DMS53 treated with DMSO at 0.1 percent for 48 hours (cell line): Measurements from ENCODE around the gene FKBP14.

Experiments
- DNase-seq: peaks from one replicate; lab custom pipeline; 2025; ENCODE audit not compliant: unreplicated experiment; lab: John Stamatoyannopoulos, UW

Gene FKBP14

GRCh38 chr7:29991937-29992336 is 34.6 kb downstream of the FKBP14 start:
- no peak for DNase-seq

GRCh38 chr7:29990931-29991330 is 35.6 kb downstream of the FKBP14 start:
- DNase-seq, result no peak

- DNase-seq, result peak; percentile 31
These were observed 37.1 kb downstream of the FKBP14 start, which contains the start of gene SCRN1 for GRCh38 chr7:29989257-29989995. SCRN1 (minus strand) TSS chr7:29989801; CDS start chr7:29969067, 20,734 bp downstream.

DNA sequence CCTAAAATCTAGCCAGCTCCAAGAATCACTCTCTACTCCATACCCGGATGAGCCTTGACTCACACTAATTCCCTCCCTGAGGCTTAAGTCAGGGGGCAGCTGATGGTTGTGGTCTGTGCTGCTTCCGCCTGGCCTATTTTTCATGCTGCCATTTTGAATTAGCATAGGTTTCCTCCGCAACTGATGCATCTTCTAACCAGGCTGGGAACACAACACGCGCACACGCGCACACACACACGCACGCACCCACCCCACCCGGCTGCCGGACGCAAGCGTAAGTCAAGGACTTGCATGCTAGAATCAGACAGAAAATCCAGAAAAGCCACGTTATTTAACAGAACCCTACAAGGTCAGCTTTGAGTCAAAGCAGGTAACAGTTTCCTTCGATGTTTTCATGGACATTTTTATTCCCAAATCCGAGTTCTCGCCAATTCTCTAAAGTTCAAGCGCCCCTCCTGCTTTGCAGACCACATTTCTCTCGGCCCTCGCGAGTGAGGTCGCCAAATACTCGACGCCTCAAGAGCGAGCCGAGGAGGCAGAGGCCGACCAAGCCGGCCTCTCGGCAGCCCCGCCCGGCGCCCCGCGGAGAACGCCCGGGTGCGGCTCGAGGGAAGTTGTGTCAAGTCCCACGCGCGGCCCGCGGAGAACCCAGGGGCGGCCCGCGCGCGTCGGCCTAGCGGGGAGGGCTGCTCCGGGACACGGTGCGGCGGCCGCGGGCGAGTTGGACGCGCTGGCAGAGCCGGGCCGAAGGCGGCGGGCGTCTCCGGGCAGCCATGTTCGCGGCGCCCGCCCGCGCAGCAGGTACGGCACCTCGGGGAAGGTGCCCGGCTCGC is 37.9 kb downstream of the FKBP14 start:
- peak; percentile 28 for DNase-seq

GRCh38 chr7:29987811-29988317 is 38.6 kb downstream of the FKBP14 start:
- peak; percentile 90 for DNase-seq

GRCh38 chr7:29987083-29987482 is 39.4 kb downstream of the FKBP14 start:
- DNase-seq, result peak; percentile 29

GRCh38 chr7:29980151-29980550 is 46.4 kb downstream of the FKBP14 start:
- no peak for DNase-seq

DNA sequence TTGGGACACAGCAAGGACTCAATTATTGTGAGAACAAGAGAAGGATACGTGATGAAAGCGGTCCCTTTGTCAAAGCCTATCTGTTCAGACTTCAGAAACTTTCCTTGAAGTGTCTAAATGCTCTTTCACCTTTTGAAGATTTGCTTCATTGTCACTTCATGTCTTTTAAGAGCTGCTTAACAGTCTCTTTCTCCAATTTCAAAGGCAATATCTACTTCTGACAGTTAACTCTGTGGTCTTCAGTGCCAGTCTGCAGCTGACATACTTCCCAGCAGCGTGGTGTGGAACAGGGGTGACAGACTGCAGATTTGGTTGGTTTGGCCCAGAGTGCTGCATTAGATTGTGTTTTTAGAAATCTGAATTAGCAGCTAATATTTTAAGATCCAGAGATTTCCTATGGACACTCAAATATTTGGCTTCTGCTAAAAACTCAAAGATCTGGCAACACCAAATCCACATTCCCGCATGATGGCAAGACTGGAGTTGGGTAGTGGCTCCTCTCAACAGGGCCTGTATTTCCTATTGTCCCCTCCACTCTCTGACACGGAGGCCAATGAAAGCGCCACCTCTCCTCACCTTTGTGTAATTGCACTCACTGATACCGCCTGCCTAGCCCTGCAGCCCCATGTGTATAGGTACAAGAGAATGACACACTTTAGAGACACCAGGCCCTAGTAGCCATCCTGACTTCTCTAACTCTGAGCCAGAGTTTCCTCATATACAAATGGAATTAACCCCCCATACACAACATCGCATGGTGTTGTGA is 48.4 kb downstream of the FKBP14 start:
- no peak for DNase-seq

DNA sequence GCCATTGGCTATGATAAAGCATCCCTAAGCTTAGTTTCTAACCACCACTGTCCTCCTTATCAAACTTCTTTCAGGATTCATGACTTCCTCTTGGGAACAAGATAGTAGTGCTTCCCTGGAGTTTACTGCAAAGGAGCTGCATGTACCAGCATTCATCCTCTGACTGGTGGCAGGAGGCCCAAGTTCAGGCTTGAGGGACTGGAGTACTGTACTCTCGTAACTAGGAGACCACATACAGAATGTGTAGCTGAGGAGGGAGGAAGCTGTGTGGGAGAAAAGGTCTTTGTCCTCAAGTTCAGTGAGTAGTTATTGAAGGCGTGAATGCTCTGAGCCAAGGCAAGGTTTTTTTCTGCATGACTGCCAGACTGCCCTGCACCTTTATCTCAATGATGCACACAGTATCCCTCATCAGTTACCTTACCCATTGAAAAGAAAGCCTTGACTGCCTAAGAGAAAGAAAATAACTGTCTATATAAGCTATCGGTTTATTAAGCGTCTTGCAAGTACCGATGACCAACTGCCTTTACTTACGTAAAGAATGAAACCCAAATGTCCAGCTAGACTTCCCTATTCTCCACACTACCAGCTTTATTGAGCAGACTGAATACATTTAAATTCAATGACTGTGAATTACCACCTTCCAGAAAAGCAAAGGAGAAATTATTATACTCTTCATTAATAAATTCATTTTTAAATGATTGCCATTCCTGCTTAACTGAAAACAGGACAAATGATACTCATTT is 49.7 kb downstream of the FKBP14 start:
- DNase-seq, result no peak

GRCh38 chr7:29976266-29976665 is 50.2 kb downstream of the FKBP14 start:
- no peak for DNase-seq

DNA sequence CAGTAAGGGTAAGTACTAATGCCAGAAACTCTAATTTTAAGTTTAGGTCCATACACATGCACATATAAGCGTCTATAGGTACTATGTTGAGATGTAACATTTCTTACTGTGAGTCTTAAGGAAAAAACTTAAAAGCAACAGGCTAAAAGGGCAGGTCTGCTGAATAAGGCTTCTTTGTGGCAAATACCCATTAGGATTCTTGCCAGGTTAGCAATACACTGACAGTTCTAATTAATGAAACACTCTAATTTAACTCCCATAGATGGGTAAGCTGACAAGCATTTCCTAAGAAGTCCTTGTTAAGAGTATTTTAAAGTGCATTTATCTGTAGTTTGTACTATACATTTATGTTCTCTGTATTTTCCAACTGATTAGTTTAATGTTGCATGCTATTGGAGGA is 50.9 kb downstream of the FKBP14 start:
- no peak for DNase-seq

DNA sequence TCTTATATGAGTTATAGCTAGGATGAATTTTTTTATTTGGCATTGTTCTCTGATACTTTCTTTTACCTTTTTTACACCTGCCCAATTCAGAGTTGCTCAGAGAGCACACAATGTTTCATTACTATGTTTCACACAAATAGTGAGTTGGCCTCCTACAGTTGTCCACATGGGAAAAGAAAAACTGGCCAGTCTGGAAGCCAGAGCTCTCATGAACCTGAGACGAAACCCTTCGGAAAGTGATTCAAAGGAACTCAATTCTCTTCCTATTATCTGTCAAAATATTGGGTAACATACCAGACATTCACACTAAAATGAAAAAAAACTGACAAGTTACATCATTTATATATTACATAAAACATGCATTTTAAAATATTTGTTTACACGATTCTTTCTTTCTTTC is 52.2 kb downstream of the FKBP14 start:
- no peak for DNase-seq

GRCh38 chr7:29972315-29972669 is 54.2 kb downstream of the FKBP14 start:
- DNase-seq, result no peak

- no peak for DNase-seq
These were observed 54.8 kb downstream of the FKBP14 start for GRCh38 chr7:29971566-29972314.

GRCh38 chr7:29970158-29970557 is 56.3 kb downstream of the FKBP14 start:
- DNase-seq, result no peak

DNA sequence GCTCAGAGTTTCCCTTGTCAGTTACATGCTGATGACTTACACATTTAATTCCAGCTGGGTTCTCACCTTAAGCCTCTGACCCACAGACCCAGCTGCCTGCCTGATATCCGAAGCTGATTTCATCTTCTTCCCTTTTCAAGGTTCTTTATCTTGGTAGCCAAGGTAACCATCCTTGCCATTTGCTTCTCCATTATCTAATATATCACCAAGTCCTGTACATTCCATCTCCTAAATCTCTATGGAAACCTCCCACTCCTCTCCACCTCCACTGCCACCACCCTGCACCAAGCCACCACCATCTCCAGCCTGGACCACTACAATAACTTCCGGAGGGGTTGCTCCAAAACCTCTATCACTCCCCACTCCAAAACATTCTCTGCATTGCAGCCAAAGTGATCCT is 56.8 kb downstream of the FKBP14 start:
- DNase-seq, result no peak

- no peak for DNase-seq
These were observed 57.7 kb downstream of the FKBP14 start for GRCh38 chr7:29968683-29969395.

- DNase-seq, result no peak
These were observed 61.5 kb downstream of the FKBP14 start for GRCh38 chr7:29965030-29965429.

- no peak for DNase-seq
These were observed 64.5 kb downstream of the FKBP14 start for GRCh38 chr7:29962035-29962434.
